Measurements from ENCODE around the gene S100A8. TPM values are rescaled to one million over a fixed set of nuclear protein-coding genes. Genes with fewer than 3 reads are reported as not detected.

Gene S100A8
- total RNA-seq, 1 donor from 2014 or later, result not detected

GRCh38 chr1:153375511-153375910, 15.4 kb downstream of the S100A8 start, which contains the start of gene S100A12:
Gene S100A12, minus strand, starts transcription at chr1:153375621. Its CDS starts 1,029 bp downstream, at chr1:153374592.
- no peak within 1 kb of the TSS for H3K27ac Mint-ChIP-seq
- DNase-seq (ENCODE audit: low spot score), result no peak
- TF ChIP-seq CTCF (IDR thresholded peaks at IDR 0.05), result no peak
- H3K4me2 ChIP-seq, result no peak within 1 kb of the TSS
- H3F3A ChIP-seq (ENCODE audit: low read depth), result no peaks in the 10 kb centered on the region
- H4K20me1 ChIP-seq (ENCODE audit: low read depth), result no peaks in the 10 kb centered on the region
- no peaks in the 10 kb centered on the region for H3K4me1 ChIP-seq
- H3K4me1 Mint-ChIP-seq, result no peaks in the 10 kb centered on the region
- no peak within 1 kb of the TSS for H2AFZ ChIP-seq (replicated peaks)
- H3K9me3 ChIP-seq (ENCODE audit: low read depth), result no peaks in the 10 kb centered on the region
- no peaks in the 10 kb centered on the region for H3K36me3 Mint-ChIP-seq
- no peaks in the 10 kb centered on the region for H3K79me2 ChIP-seq (ENCODE audit: low read depth)
- H3K4me3 ChIP-seq, result no peak within 1 kb of the TSS
- H3K36me3 ChIP-seq, result no peaks in the 10 kb centered on the region
- H3K27me3 Mint-ChIP-seq (ENCODE audit: insufficient read depth, low read depth), result peaks cover 10% of the 10 kb centered on the region
- no peak within 1 kb of the TSS for H3K9ac ChIP-seq
- H3K27me3 ChIP-seq, result no peaks in the 10 kb centered on the region
- no peaks in the 10 kb centered on the region for H3K9me3 Mint-ChIP-seq
- no peak within 1 kb of the TSS for H3K4me3 Mint-ChIP-seq
- no peak within 1 kb of the TSS for H3K27ac ChIP-seq

GRCh38 chr1:153374071-153374470, 16.8 kb downstream of the S100A8 start:
- TF ChIP-seq EZH2 (IDR thresholded peaks at IDR 0.05), result no peak
- TF ChIP-seq CTCF (IDR thresholded peaks at IDR 0.05), result no peak
- H3K27ac ChIP-seq, result no peak overlapping the region
- DNase-seq (ENCODE audit: low spot score), result no peak
- H3K79me2 ChIP-seq (ENCODE audit: low read depth), result no peaks in the 10 kb centered on the region
- Mint-ChIP-seq H3K27me3 (ENCODE audit: insufficient read depth, low read depth) (peaks cover 12% of the 10 kb centered on the region), H3K9me3 (no peaks in the 10 kb centered on the region), H3K4me1 (no peaks in the 10 kb centered on the region), H3K36me3 (no peaks in the 10 kb centered on the region), H3K4me3 (no peak overlapping the region), H3K27ac (no peak overlapping the region)
- H4K20me1 ChIP-seq (ENCODE audit: low read depth), result no peaks in the 10 kb centered on the region
- H3K36me3 ChIP-seq, result no peaks in the 10 kb centered on the region
- no peaks in the 10 kb centered on the region for H3F3A ChIP-seq (ENCODE audit: low read depth)
- H3K4me2 ChIP-seq, result no peak overlapping the region
- no peak overlapping the region for H2AFZ ChIP-seq (replicated peaks)
- no peaks in the 10 kb centered on the region for H3K27me3 ChIP-seq
- H3K4me3 ChIP-seq, result no peak overlapping the region
- no peak overlapping the region for H3K9ac ChIP-seq
- no peaks in the 10 kb centered on the region for H3K9me3 ChIP-seq (ENCODE audit: low read depth)
- no peaks in the 10 kb centered on the region for H3K4me1 ChIP-seq

- H3K4me3 ChIP-seq, result no peak overlapping the region
- no peaks in the 10 kb centered on the region for H3F3A ChIP-seq (ENCODE audit: low read depth)
- H3K4me2 ChIP-seq, result no peak overlapping the region
- H3K9me3 Mint-ChIP-seq, result no peaks in the 10 kb centered on the region
- no peaks in the 10 kb centered on the region for H3K4me1 Mint-ChIP-seq
- no peaks in the 10 kb centered on the region for H3K9me3 ChIP-seq (ENCODE audit: low read depth)
- H3K27me3 ChIP-seq, result no peaks in the 10 kb centered on the region
- no peak overlapping the region for H3K27ac Mint-ChIP-seq
- H3K4me3 Mint-ChIP-seq, result no peak overlapping the region
- no peak overlapping the region for H2AFZ ChIP-seq (replicated peaks)
- H3K36me3 Mint-ChIP-seq, result no peaks in the 10 kb centered on the region
- no peaks in the 10 kb centered on the region for H3K36me3 ChIP-seq
- TF ChIP-seq EZH2phosphoT487 (IDR thresholded peaks at IDR 0.05) (no peak), CTCF (IDR thresholded peaks at IDR 0.05) (no peak), EZH2 (IDR thresholded peaks at IDR 0.05) (no peak)
- DNase-seq (ENCODE audit: low spot score), result no peak
- H3K27ac ChIP-seq, result no peak overlapping the region
- peaks cover 12% of the 10 kb centered on the region for H3K27me3 Mint-ChIP-seq (ENCODE audit: insufficient read depth, low read depth)
- no peak overlapping the region for H3K9ac ChIP-seq
- H3K79me2 ChIP-seq (ENCODE audit: low read depth), result no peaks in the 10 kb centered on the region
- H4K20me1 ChIP-seq (ENCODE audit: low read depth), result no peaks in the 10 kb centered on the region
- H3K4me1 ChIP-seq, result no peaks in the 10 kb centered on the region
Observed at GRCh38 chr1:153372571-153372970, 18.3 kb downstream of the S100A8 start.

- no peaks in the 10 kb centered on the region for H4K20me1 ChIP-seq (ENCODE audit: low read depth)
- no peaks in the 10 kb centered on the region for H3K36me3 ChIP-seq
- no peak overlapping the region for H3K4me3 Mint-ChIP-seq
- no peaks in the 10 kb centered on the region for H3K36me3 Mint-ChIP-seq
- H3K79me2 ChIP-seq (ENCODE audit: low read depth), result no peaks in the 10 kb centered on the region
- DNase-seq (ENCODE audit: low spot score), result no peak
- H3K4me2 ChIP-seq, result no peak overlapping the region
- H3K27ac ChIP-seq, result no peak overlapping the region
- no peak overlapping the region for H3K4me3 ChIP-seq
- H3K9me3 ChIP-seq (ENCODE audit: low read depth), result no peaks in the 10 kb centered on the region
- H3K27me3 Mint-ChIP-seq (ENCODE audit: insufficient read depth, low read depth), result peaks cover 11% of the 10 kb centered on the region
- H3K9me3 Mint-ChIP-seq, result no peaks in the 10 kb centered on the region
- no peaks in the 10 kb centered on the region for H3K27me3 ChIP-seq
- no peak overlapping the region for H2AFZ ChIP-seq (replicated peaks)
- no peaks in the 10 kb centered on the region for H3K4me1 ChIP-seq
- no peak overlapping the region for H3K27ac Mint-ChIP-seq
- no peak overlapping the region for H3K9ac ChIP-seq
- H3F3A ChIP-seq (ENCODE audit: low read depth), result no peaks in the 10 kb centered on the region
- no peaks in the 10 kb centered on the region for H3K4me1 Mint-ChIP-seq
- TF ChIP-seq EZH2phosphoT487 (IDR thresholded peaks at IDR 0.05) (no peak), CTCF (IDR thresholded peaks at IDR 0.05) (no peak), EZH2 (IDR thresholded peaks at IDR 0.05) (no peak)
Observed at GRCh38 chr1:153371231-153371630, 19.6 kb downstream of the S100A8 start.
